Liver (tissue), 9 donors: ENCODE results near the gene LAMC1. TPM values are rescaled to one million over a fixed set of nuclear protein-coding genes. Genes with fewer than 3 reads are reported as not detected.
"Not testable (repeated sequence)": the region's sequence is repeated elsewhere in the genome, so short reads cannot be mapped to it uniquely, and the experiment has no call there.

Experiments used
- DNase-seq: peaks from one replicate; pipeline ENCODE4 v3.0.0-alpha.2; 2017; ENCODE audit warnings: low spot score
- H3K27ac ChIP-seq, 2 donors: one replicate each; pipeline ENCODE4 v1.7.0; 2013; ENCODE audit warnings: inconsistent platforms in 2 of 2, low read length in 2 of 2, control low read depth in 1 of 2, low read depth in 1 of 2, mild to moderate bottlenecking in 1 of 2
- H3K27me3 ChIP-seq, 4 donors: one replicate each; pipeline versions ENCODE4 v1.6.1 to v1.7.0; 2013; ENCODE audit warnings: low read length in 3 of 4, inconsistent platforms in 1 of 4, mild to moderate bottlenecking in 1 of 4, moderate library complexity in 1 of 4; ENCODE audit not compliant: control insufficient read depth in 4 of 4, insufficient read depth in 4 of 4
- H3K36me3 ChIP-seq, 4 donors: one replicate each; pipeline versions ENCODE4 v1.6.1 to v1.7.0; 2013; ENCODE audit warnings: low read length in 3 of 4, mild to moderate bottlenecking in 3 of 4, low read depth in 1 of 4, moderate library complexity in 1 of 4; ENCODE audit not compliant: control insufficient read depth in 4 of 4, insufficient read depth in 3 of 4
- H3K4me1 ChIP-seq, 4 donors: one replicate each; pipeline versions ENCODE4 v1.6.1 to v1.7.0; 2013; ENCODE audit warnings: low read length in 3 of 4, mild to moderate bottlenecking in 3 of 4, moderate library complexity in 1 of 4; ENCODE audit not compliant: control insufficient read depth in 4 of 4, insufficient read depth in 4 of 4
- H3K4me3 ChIP-seq, 3 donors: one replicate each; pipeline versions ENCODE4 v1.6.1 to v1.7.0; 2013; ENCODE audit warnings: low read length in 3 of 3, control low read depth in 1 of 3, low read depth in 1 of 3, mild to moderate bottlenecking in 1 of 3
- H3K9ac ChIP-seq, 2 donors: one replicate each; pipeline ENCODE4 v1.7.0; 2013; ENCODE audit warnings: low read length in 2 of 2, mild to moderate bottlenecking in 2 of 2, moderate library complexity in 2 of 2, control low read depth in 1 of 2, low read depth in 1 of 2
- H3K9me3 ChIP-seq, 4 donors: one replicate each; pipeline versions ENCODE4 v1.6.1 to v1.7.0; 2013; ENCODE audit warnings: low read length in 3 of 4; ENCODE audit not compliant: control insufficient read depth in 4 of 4
- EGR1 ChIP-seq, 2 donors: IDR thresholded peaks; 2 replicates each; pipeline ENCODE4 v1.6.1; 2016 to 2018; ENCODE audit warnings: antibody characterized with exemption in 2 of 2, low read depth in 2 of 2
- FOXA1 ChIP-seq: IDR thresholded peaks from 2 replicates; pipeline ENCODE4 v1.6.1; 2016; ENCODE audit warnings: antibody characterized with exemption
- FOXA2 ChIP-seq: IDR thresholded peaks from 2 replicates; pipeline ENCODE4 v1.6.1; 2016; ENCODE audit warnings: antibody characterized with exemption
- GABPA ChIP-seq, 2 donors: IDR thresholded peaks in 1 of 2; conservative IDR thresholded peaks in 1 of 2; 2 replicates each; pipeline ENCODE4 v1.6.1; 2016; ENCODE audit warnings: antibody characterized with exemption in 2 of 2, mild to moderate bottlenecking in 1 of 2, moderate library complexity in 1 of 2
- HNF4A ChIP-seq, 2 donors: conservative IDR thresholded peaks; 2 replicates each; pipeline ENCODE4 v1.6.1; 2016; ENCODE audit warnings: antibody characterized with exemption in 2 of 2, mild to moderate bottlenecking in 2 of 2
- HNF4G ChIP-seq: IDR thresholded peaks from 2 replicates; pipeline ENCODE4 v1.6.1; 2016; ENCODE audit warnings: antibody characterized with exemption
- JUND ChIP-seq, 2 donors: IDR thresholded peaks; 2 replicates each; pipeline ENCODE4 v1.6.1; 2016; ENCODE audit warnings: antibody characterized with exemption in 2 of 2
- NR2F2 ChIP-seq: IDR thresholded peaks from 2 replicates; pipeline ENCODE4 v1.6.1; 2016; ENCODE audit warnings: antibody characterized with exemption
- REST ChIP-seq: IDR thresholded peaks from 2 replicates; pipeline ENCODE4 v1.6.1; 2016; ENCODE audit warnings: antibody characterized with exemption, mild to moderate bottlenecking
- RXRA ChIP-seq, 2 donors: IDR thresholded peaks; 2 replicates each; pipeline ENCODE4 v1.6.1; 2017 to 2018; ENCODE audit warnings: antibody characterized with exemption in 2 of 2, mild to moderate bottlenecking in 1 of 2
- SP1 ChIP-seq: IDR thresholded peaks from 2 replicates; pipeline ENCODE4 v1.6.1; 2018; ENCODE audit warnings: antibody characterized with exemption, mild to moderate bottlenecking
- TAF1 ChIP-seq: conservative IDR thresholded peaks from 2 replicates; pipeline ENCODE4 v1.6.1; 2016; ENCODE audit warnings: antibody characterized with exemption, mild to moderate bottlenecking
- YY1 ChIP-seq: IDR thresholded peaks from 2 replicates; pipeline ENCODE4 v1.6.1; 2016; ENCODE audit warnings: antibody characterized with exemption, mild to moderate bottlenecking
- WGBS: extraction: QIAGEN DNeasy Blood & Tissue Kit; methylation state at CpG from one replicate; pipeline ENCODE4 v1.1.7; 2013; 5-methylcytosine and 5-hydroxymethylcytosine counted together
- polyA plus RNA-seq, 2 donors: library from polyadenylated mRNA; stranded (reverse) in 1 of 2; unstranded in 1 of 2; fragments of 200-250 nt in 1 of 2; fragments of >200 nt in 1 of 2; fragmentation: Nextera tagmentation in 1 of 2; extraction: Ambion mirVana in 1 of 2; gene quantifications; one replicate each; pipeline versions ENCODE4 v1.2.1 to v1.2.3, GENCODE V29; 2013 to 2015
- total RNA-seq, 2 donors: library from RNA; depleted of rRNA; stranded (reverse); fragments of >200 nt; gene quantifications; one replicate each; pipeline ENCODE4 v1.2.3, GENCODE V29; 2014
- TF ChIP-seq, protein P1 (sequence below): fragments of 150-350 bp; IDR thresholded peaks from 2 replicates; pipeline ENCODE4 v1.5.1; 2017; ENCODE audit warnings: improper control_type of control experiment, low read depth, low read length; ENCODE audit not compliant: missing input control
- TF ChIP-seq, protein P2 (sequence below): IDR thresholded peaks from 2 replicates; pipeline ENCODE4 v1.6.1; 2016; ENCODE audit warnings: antibody characterized with exemption
- donor health status: healthy.
- donor health status: healthy.
- donor health status: healthy.
- donor health status: healthy.
- donor health status: healthy.

Gene LAMC1
- total and polyA plus RNA-seq, 4 donors, result 5.3 to 35.1 (median 19.7) TPM

DNA sequence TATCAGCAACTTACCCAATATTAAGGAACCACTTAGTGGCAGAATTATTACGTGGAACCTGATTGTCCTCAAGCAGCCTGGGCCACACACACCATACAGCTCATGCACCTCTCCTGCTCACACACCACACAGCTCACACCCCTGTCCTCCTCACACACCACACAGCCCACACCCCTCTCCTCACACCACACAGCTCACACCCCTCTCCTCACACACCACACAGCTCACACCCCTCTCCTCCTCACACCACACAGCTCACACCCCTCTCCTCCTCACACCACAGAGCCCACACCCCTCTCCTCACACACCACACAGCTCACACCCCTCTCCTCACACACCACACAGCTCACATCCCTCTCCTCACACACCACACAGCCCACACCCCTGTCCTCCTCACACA is 126.1 kb downstream of the LAMC1 start:
- no peak overlapping the region for H3K27ac ChIP-seq
- H3K9ac ChIP-seq, result no peak overlapping the region
- no peak for DNase-seq
- 92% methylated on average over 1 of the region's 1 CpG for WGBS
- no peaks in the 10 kb centered on the region for H3K9me3 ChIP-seq
- H3K27me3 ChIP-seq, result no peaks in the 10 kb centered on the region
- H3K36me3 ChIP-seq, result no peaks in the 10 kb centered on the region
- no peak overlapping the region for H3K4me3 ChIP-seq
- H3K4me1 ChIP-seq, result no peaks in the 10 kb centered on the region
- TF ChIP-seq, protein P1, sequence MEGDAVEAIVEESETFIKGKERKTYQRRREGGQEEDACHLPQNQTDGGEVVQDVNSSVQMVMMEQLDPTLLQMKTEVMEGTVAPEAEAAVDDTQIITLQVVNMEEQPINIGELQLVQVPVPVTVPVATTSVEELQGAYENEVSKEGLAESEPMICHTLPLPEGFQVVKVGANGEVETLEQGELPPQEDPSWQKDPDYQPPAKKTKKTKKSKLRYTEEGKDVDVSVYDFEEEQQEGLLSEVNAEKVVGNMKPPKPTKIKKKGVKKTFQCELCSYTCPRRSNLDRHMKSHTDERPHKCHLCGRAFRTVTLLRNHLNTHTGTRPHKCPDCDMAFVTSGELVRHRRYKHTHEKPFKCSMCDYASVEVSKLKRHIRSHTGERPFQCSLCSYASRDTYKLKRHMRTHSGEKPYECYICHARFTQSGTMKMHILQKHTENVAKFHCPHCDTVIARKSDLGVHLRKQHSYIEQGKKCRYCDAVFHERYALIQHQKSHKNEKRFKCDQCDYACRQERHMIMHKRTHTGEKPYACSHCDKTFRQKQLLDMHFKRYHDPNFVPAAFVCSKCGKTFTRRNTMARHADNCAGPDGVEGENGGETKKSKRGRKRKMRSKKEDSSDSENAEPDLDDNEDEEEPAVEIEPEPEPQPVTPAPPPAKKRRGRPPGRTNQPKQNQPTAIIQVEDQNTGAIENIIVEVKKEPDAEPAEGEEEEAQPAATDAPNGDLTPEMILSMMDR, result no peak
- TF ChIP-seq EGR1 (IDR thresholded peaks at IDR 0.05; ENCODE audit: low read depth in 2 of 2) (no peak), FOXA1 (no peak), FOXA2 (no peak), RXRA (IDR thresholded peaks at IDR 0.05) (no peak), SP1 (no peak), NR2F2 (no peak), GABPA (IDR thresholded peaks at IDR 0.05 in 1 of 2, conservative IDR thresholded peaks at IDR 0.05 in 1 of 2) (no peak), JUND (IDR thresholded peaks at IDR 0.05) (no peak)
- TF ChIP-seq, protein P2, sequence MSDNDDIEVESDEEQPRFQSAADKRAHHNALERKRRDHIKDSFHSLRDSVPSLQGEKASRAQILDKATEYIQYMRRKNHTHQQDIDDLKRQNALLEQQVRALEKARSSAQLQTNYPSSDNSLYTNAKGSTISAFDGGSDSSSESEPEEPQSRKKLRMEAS, result no peak

DNA sequence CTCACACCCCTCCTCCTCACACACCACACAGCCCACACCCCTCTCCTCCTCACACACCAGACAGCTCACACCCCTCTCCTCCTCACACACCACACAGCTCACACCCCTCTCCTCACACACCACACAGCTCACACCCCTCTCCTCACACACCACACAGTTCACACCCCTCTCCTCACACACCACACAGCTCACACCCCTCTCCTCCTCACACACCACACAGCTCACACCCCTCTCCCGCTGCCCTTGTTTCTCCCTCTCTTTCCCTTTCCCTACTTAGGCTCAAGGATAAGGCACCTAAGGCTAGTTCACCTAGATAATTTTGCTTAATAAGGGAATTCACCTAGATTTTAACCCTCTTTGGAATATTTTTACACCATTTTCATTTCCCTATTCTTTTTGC is 126.8 kb downstream of the LAMC1 start:
- WGBS, result 92% methylated on average over 1 of the region's 1 CpG
- H3K4me3 ChIP-seq, H3K9ac ChIP-seq, H3K4me1 ChIP-seq, H3K36me3 ChIP-seq, H3K27me3 ChIP-seq, DNase-seq, H3K9me3 ChIP-seq, H3K27ac ChIP-seq: not testable (repeated sequence)

DNA sequence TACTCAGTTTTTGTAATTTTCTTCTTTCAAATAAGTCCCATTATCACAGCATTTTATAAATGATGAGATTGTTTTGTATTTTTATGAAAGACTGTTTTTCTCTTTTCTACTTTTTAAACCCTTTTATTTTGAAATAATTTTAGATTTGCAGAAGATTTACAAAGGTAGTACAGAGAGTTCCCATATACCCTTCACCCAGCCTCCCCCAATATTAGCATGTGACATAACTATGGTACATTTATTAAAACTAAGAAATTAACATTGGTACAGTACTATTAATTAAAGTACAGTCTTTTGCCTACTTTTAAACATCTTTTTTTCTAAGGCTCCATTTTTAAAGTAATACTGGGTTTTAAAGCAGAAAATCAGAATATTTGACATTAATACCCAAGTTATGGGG is 127.2 kb downstream of the LAMC1 start:
- no peak overlapping the region for H3K9ac ChIP-seq
- no peaks in the 10 kb centered on the region for H3K27me3 ChIP-seq
- H3K27ac ChIP-seq, result no peak overlapping the region
- TF ChIP-seq FOXA1 (no peak), HNF4A (conservative IDR thresholded peaks at IDR 0.05) (no peak), GABPA (IDR thresholded peaks at IDR 0.05 in 1 of 2, conservative IDR thresholded peaks at IDR 0.05 in 1 of 2) (no peak), REST (no peak), JUND (IDR thresholded peaks at IDR 0.05) (no peak), FOXA2 (no peak), TAF1 (no peak), HNF4G (no peak), EGR1 (IDR thresholded peaks at IDR 0.05; ENCODE audit: low read depth in 2 of 2) (no peak), YY1 (no peak), SP1 (no peak)
- TF ChIP-seq, protein P1, result no peak
- no peak for DNase-seq
- H3K36me3 ChIP-seq, result no peaks in the 10 kb centered on the region
- H3K9me3 ChIP-seq, result no peaks in the 10 kb centered on the region
- no peaks in the 10 kb centered on the region for H3K4me1 ChIP-seq
- H3K4me3 ChIP-seq, result no peak overlapping the region
